HG02588 (cell line): ENCODE measurements around the gene FBXL2.

ENCODE experiments used
- ATAC-seq: cut with Tn5 transposase; IDR thresholded peaks from one replicate; pipeline ENCODE4 v1.9.1; 2021; ENCODE audit warnings: mild to moderate bottlenecking, moderate library complexity; ENCODE audit not compliant: unreplicated experiment

The FBXL2 gene

GRCh38 chr3:33277193-33277882 lies at the start of gene FBXL2:
Gene FBXL2 (plus strand): TSS chr3:33277442. CDS start chr3:33277513, 71 bp downstream.
- ATAC-seq: peak; percentile 84

- ATAC-seq: no peak
Observed at GRCh38 chr3:33229066-33229465, 48.2 kb upstream of the FBXL2 start.

- ATAC-seq: no peak
Observed at GRCh38 chr3:33229947-33230346, 47.3 kb upstream of the FBXL2 start.

GRCh38 chr3:33231756-33232465 lies 45.3 kb upstream of the FBXL2 start:
- ATAC-seq: no peak

GRCh38 chr3:33233884-33234283 lies 43.4 kb upstream of the FBXL2 start:
- no peak for ATAC-seq

- ATAC-seq: no peak
Observed at GRCh38 chr3:33236005-33236404, 41.2 kb upstream of the FBXL2 start.

GRCh38 chr3:33237439-33237838 lies 39.8 kb upstream of the FBXL2 start:
- no peak for ATAC-seq

GRCh38 chr3:33238923-33239322 lies 38.3 kb upstream of the FBXL2 start:
- ATAC-seq: no peak

GRCh38 chr3:33240261-33240660 lies 37.0 kb upstream of the FBXL2 start:
- no peak for ATAC-seq

- ATAC-seq: no peak
Observed at GRCh38 chr3:33246786-33247185, 30.5 kb upstream of the FBXL2 start.

GRCh38 chr3:33250712-33251111 lies 26.5 kb upstream of the FBXL2 start:
- no peak for ATAC-seq

GRCh38 chr3:33256249-33256648 lies 21.0 kb upstream of the FBXL2 start:
- ATAC-seq: no peak

GRCh38 chr3:33260104-33260503 lies 17.1 kb upstream of the FBXL2 start:
- no peak for ATAC-seq

GRCh38 chr3:33269385-33269784 lies 7.9 kb upstream of the FBXL2 start:
- ATAC-seq: no peak

GRCh38 chr3:33271324-33271723 lies 5.9 kb upstream of the FBXL2 start:
- no peak for ATAC-seq

- ATAC-seq: no peak
Observed at GRCh38 chr3:33273628-33274027, 3.6 kb upstream of the FBXL2 start.

GRCh38 chr3:33278163-33278562 lies 921 bp downstream of the FBXL2 start:
- no peak for ATAC-seq

- ATAC-seq: no peak
Observed at GRCh38 chr3:33287672-33288282, 10.5 kb downstream of the FBXL2 start.

GRCh38 chr3:33299395-33300081 lies 22.3 kb downstream of the FBXL2 start:
- ATAC-seq: no peak

GRCh38 chr3:33312361-33312760 lies 35.1 kb downstream of the FBXL2 start:
- no peak for ATAC-seq

GRCh38 chr3:33313331-33313730 lies 36.1 kb downstream of the FBXL2 start:
- ATAC-seq: no peak

- ATAC-seq: no peak
Observed at GRCh38 chr3:33314993-33315392, 37.8 kb downstream of the FBXL2 start.
